Measurements from ENCODE around the gene DHRS4L2.

- TF ChIP-seq, protein P1, sequence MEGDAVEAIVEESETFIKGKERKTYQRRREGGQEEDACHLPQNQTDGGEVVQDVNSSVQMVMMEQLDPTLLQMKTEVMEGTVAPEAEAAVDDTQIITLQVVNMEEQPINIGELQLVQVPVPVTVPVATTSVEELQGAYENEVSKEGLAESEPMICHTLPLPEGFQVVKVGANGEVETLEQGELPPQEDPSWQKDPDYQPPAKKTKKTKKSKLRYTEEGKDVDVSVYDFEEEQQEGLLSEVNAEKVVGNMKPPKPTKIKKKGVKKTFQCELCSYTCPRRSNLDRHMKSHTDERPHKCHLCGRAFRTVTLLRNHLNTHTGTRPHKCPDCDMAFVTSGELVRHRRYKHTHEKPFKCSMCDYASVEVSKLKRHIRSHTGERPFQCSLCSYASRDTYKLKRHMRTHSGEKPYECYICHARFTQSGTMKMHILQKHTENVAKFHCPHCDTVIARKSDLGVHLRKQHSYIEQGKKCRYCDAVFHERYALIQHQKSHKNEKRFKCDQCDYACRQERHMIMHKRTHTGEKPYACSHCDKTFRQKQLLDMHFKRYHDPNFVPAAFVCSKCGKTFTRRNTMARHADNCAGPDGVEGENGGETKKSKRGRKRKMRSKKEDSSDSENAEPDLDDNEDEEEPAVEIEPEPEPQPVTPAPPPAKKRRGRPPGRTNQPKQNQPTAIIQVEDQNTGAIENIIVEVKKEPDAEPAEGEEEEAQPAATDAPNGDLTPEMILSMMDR (IDR thresholded peaks at IDR 0.05; ENCODE audit: insufficient read depth, low read length, poor library complexity, severe bottlenecking) = no peak
- no peak for TF ChIP-seq EZH2phosphoT487 (conservative IDR thresholded peaks at IDR 0.05; ENCODE audit: low read length)
Measured at GRCh38 chr14:24042746-24043145, 54.0 kb downstream of the DHRS4L2 start.

All from SU-DHL-6 (cell line).